Measurements from ENCODE around the gene CCDC102A. TPM values are rescaled to one million over a fixed set of nuclear protein-coding genes. Genes with fewer than 3 reads are reported as not detected.

CCDC102A gene
- total and polyA plus RNA-seq, 2 donors = 6.8 to 8.7 TPM

DNA sequence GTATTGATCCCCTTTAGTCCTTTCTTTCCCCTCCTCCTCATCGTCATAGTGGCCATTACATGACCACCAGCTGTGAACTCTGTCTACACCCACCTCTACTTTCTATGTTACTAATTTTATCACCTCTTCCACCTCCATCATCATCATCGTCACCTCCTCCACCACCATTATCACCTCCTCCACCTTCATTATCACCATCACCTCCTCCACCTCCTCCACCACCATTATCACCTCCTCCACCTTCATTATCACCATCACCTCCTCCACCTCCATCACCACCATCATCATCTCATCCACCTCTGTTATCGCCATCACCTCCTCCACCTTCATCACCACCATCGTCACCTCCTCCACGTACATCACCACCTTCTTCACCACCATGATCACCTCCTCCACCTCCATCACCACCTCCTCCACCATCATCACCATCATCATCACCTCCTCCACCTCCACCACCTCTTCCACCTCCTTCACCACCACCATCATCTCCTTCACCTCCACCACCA lies 31.9 kb upstream of the CCDC102A start:
- DNase-seq (ENCODE audit: low read depth in 6 of 9, low spot score in 9 of 9) = no peak
- 96% methylated on average over 5 of the region's 5 CpGs for WGBS
- H3K4me1 ChIP-seq (ENCODE audit: control insufficient read depth in 2 of 2, insufficient read depth in 2 of 2, low read length in 2 of 2) = no peaks in the 10 kb centered on the region
- no peaks in the 10 kb centered on the region for H3K36me3 ChIP-seq (ENCODE audit: control insufficient read depth in 2 of 2, insufficient read depth in 2 of 2, low read length in 1 of 2)
- no peak overlapping the region for H3K27ac ChIP-seq (ENCODE audit: low read depth in 1 of 2, low read length in 1 of 2)
- H3K27me3 ChIP-seq (ENCODE audit: control insufficient read depth in 2 of 2, insufficient read depth in 1 of 2, low read length in 1 of 2) = no peaks in the 10 kb centered on the region
- no peaks in the 10 kb centered on the region for H3K9me3 ChIP-seq (ENCODE audit: control insufficient read depth in 2 of 2, insufficient read depth in 1 of 2, low read length in 1 of 2)
- no peak overlapping the region for H3K4me3 ChIP-seq (ENCODE audit: low read length in 2 of 2)

DNA sequence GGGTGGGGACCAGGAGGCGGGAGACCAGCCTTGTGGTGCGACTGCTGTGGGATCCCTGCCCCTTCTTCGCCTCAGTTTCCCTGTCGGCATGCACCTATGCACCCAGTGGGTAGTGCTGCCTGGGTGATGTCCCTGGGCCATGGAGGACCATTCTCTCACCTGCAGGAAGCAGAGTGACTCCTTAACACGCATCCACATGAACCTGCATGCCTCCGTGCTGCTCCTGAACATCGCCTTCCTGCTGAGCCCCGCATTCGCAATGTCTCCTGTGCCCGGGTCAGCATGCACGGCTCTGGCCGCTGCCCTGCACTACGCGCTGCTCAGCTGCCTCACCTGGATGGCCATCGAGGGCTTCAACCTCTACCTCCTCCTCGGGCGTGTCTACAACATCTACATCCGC lies 31.3 kb upstream of the CCDC102A start:
- H3K9me3 ChIP-seq (ENCODE audit: control insufficient read depth in 2 of 2, insufficient read depth in 1 of 2, low read length in 1 of 2) = no peaks in the 10 kb centered on the region
- no peaks in the 10 kb centered on the region for H3K36me3 ChIP-seq (ENCODE audit: control insufficient read depth in 2 of 2, insufficient read depth in 2 of 2, low read length in 1 of 2)
- H3K4me1 ChIP-seq (ENCODE audit: control insufficient read depth in 2 of 2, insufficient read depth in 2 of 2, low read length in 2 of 2) = no peaks in the 10 kb centered on the region
- H3K4me3 ChIP-seq (ENCODE audit: low read length in 2 of 2) = no peak overlapping the region
- DNase-seq (ENCODE audit: low read depth in 6 of 9, low spot score in 9 of 9) = no peak
- no peak overlapping the region for H3K27ac ChIP-seq (ENCODE audit: low read depth in 1 of 2, low read length in 1 of 2)
- H3K27me3 ChIP-seq (ENCODE audit: control insufficient read depth in 2 of 2, insufficient read depth in 1 of 2, low read length in 1 of 2) = no peaks in the 10 kb centered on the region
- 95% methylated on average over 18 of the region's 18 CpGs for WGBS

DNA sequence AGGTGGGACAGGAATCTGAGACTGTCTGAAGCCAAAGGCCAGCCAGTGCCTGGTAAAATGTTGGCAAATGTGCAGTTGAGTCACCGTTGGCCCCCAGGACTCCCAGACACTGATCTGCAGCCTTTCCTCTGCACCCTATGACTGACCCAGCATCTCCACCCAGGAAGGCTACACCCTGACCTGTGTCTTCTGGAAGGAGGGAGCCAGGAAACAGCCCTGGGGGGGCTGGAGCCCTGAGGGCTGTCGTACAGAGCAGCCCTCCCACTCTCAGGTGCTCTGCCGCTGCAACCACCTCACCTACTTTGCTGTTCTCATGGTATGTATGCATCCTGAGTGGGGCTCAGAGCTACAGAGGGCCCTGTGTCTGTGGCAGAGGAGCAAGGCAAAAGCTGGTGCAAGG lies 30.1 kb upstream of the CCDC102A start:
- H3K9me3 ChIP-seq (ENCODE audit: control insufficient read depth in 2 of 2, insufficient read depth in 1 of 2, low read length in 1 of 2) = peaks cover 1 to 2% of the 10 kb centered on the region in 2 donors
- H3K36me3 ChIP-seq (ENCODE audit: control insufficient read depth in 2 of 2, insufficient read depth in 2 of 2, low read length in 1 of 2) = no peaks in the 10 kb centered on the region
- H3K4me3 ChIP-seq (ENCODE audit: low read length in 2 of 2) = no peak overlapping the region
- WGBS = 79% methylated on average over 3 of the region's 3 CpGs
- no peaks in the 10 kb centered on the region for H3K4me1 ChIP-seq (ENCODE audit: control insufficient read depth in 2 of 2, insufficient read depth in 2 of 2, low read length in 2 of 2)
- H3K27me3 ChIP-seq (ENCODE audit: control insufficient read depth in 2 of 2, insufficient read depth in 1 of 2, low read length in 1 of 2) = no peaks in the 10 kb centered on the region
- no peak for DNase-seq (ENCODE audit: low read depth in 6 of 9, low spot score in 9 of 9)
- H3K27ac ChIP-seq (ENCODE audit: low read depth in 1 of 2, low read length in 1 of 2) = no peak overlapping the region

DNA sequence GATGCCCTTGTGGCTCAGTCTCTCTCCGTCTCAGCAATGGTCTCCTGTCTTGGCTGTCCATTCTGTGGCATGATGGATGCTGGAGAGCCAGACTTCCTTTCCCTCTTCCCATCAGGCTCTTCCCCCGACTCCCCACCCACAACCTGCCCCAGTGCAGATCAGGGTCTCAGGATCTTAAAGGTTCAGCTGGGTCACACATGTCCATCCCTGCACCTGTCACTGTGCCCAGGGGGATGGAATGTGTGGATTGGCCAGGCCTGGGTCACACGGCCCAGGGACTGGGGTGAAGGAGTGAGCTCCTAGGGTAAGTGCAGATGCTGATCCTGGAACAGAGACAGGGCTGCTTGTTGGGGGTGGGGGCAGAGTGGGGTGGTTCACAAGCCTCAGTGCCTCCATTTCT lies 29.1 kb upstream of the CCDC102A start:
- no peak overlapping the region for H3K27ac ChIP-seq (ENCODE audit: low read depth in 1 of 2, low read length in 1 of 2)
- no peak for DNase-seq (ENCODE audit: low read depth in 6 of 9, low spot score in 9 of 9)
- H3K4me1 ChIP-seq (ENCODE audit: control insufficient read depth in 2 of 2, insufficient read depth in 2 of 2, low read length in 2 of 2) = no peaks in the 10 kb centered on the region
- peaks cover 1 to 10% of the 10 kb centered on the region in 2 donors for H3K9me3 ChIP-seq (ENCODE audit: control insufficient read depth in 2 of 2, insufficient read depth in 1 of 2, low read length in 1 of 2)
- no peaks in the 10 kb centered on the region for H3K36me3 ChIP-seq (ENCODE audit: control insufficient read depth in 2 of 2, insufficient read depth in 2 of 2, low read length in 1 of 2)
- H3K27me3 ChIP-seq (ENCODE audit: control insufficient read depth in 2 of 2, insufficient read depth in 1 of 2, low read length in 1 of 2) = no peaks in the 10 kb centered on the region
- no peak overlapping the region for H3K4me3 ChIP-seq (ENCODE audit: low read length in 2 of 2)
- 94% methylated on average over 3 of the region's 3 CpGs for WGBS

DNA sequence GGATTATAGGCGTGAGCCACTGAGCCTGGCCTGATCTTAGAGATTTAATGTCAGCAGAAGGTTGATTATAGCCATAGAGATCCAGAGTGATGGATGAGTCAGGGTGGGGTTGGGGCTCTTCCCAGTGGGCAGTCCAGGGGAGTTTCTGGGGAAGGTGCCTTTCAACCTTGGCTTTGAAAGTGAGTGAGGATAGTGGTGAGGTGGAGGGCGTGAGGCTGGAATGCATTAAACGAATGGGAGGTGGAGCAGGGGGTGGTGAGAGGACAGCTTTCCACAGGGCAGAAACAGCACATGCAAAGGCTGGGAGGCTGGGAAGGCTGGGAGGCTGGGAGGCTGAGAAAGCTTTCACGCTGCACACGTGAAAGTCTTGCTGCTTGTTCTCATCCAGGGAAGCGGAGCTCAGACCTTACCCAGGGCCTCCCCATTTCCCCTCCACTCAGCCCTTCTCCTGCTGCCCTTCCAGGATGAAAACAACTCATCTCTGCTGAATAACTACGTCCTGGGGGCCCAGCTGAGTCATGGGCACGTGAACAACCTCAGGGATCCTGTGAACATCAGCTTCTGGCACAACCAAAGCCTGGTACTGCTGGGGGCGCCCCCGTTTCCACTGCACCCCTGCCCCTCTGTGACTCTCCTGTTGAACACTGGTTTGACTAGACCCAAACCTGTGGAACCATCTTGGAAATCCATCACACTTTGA lies 28.4 kb upstream of the CCDC102A start:
- no peaks in the 10 kb centered on the region for H3K4me1 ChIP-seq (ENCODE audit: control insufficient read depth in 2 of 2, insufficient read depth in 2 of 2, low read length in 2 of 2)
- 88% methylated on average over 10 of the region's 10 CpGs for WGBS
- no peak for DNase-seq (ENCODE audit: low read depth in 6 of 9, low spot score in 9 of 9)
- H3K36me3 ChIP-seq (ENCODE audit: control insufficient read depth in 2 of 2, insufficient read depth in 2 of 2, low read length in 1 of 2) = no peaks in the 10 kb centered on the region
- peaks cover 1 to 10% of the 10 kb centered on the region in 2 donors for H3K9me3 ChIP-seq (ENCODE audit: control insufficient read depth in 2 of 2, insufficient read depth in 1 of 2, low read length in 1 of 2)
- no peak overlapping the region for H3K27ac ChIP-seq (ENCODE audit: low read depth in 1 of 2, low read length in 1 of 2)
- H3K4me3 ChIP-seq (ENCODE audit: low read length in 2 of 2) = no peak overlapping the region
- H3K27me3 ChIP-seq (ENCODE audit: control insufficient read depth in 2 of 2, insufficient read depth in 1 of 2, low read length in 1 of 2) = no peaks in the 10 kb centered on the region

DNA sequence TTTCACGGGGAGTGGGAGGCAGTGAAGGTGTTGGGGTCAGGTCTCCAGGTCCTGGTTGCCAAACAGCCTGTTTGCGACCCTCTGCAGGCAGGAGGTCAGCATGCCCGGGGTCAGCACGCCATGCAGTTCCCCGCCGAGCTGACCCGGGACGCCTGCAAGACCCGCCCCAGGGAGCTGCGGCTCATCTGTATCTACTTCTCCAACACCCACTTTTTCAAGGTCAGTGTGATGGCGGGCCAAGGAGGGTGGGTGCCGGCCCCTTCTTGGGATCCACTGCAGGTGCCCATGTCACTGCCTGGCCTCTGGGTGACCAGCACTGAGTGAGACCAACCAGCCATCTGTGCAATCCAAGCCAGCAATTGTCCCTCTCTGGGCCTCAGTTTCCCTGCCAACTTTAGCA lies 27.4 kb upstream of the CCDC102A start:
- peaks cover 1 to 10% of the 10 kb centered on the region in 2 donors for H3K9me3 ChIP-seq (ENCODE audit: control insufficient read depth in 2 of 2, insufficient read depth in 1 of 2, low read length in 1 of 2)
- H3K27ac ChIP-seq (ENCODE audit: low read depth in 1 of 2, low read length in 1 of 2) = no peak overlapping the region
- H3K4me1 ChIP-seq (ENCODE audit: control insufficient read depth in 2 of 2, insufficient read depth in 2 of 2, low read length in 2 of 2) = no peaks in the 10 kb centered on the region
- H3K27me3 ChIP-seq (ENCODE audit: control insufficient read depth in 2 of 2, insufficient read depth in 1 of 2, low read length in 1 of 2) = no peaks in the 10 kb centered on the region
- no peak for DNase-seq (ENCODE audit: low read depth in 6 of 9, low spot score in 9 of 9)
- no peaks in the 10 kb centered on the region for H3K36me3 ChIP-seq (ENCODE audit: control insufficient read depth in 2 of 2, insufficient read depth in 2 of 2, low read length in 1 of 2)
- no peak overlapping the region for H3K4me3 ChIP-seq (ENCODE audit: low read length in 2 of 2)
- 97% methylated on average over 12 of the region's 12 CpGs for WGBS

DNA sequence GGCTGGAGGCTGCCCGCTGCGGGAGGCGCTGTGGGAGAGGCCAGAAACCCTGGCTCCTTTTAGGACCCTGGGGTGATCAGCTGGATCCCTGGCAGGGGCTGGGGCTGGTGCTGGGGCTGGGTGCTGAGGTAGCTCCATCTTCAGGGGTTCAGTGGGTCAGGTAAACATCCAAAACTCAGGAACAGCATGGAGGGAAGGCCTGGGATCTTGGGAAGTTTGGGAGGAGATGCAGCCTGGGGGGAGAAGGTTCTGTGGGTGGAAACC lies 27.0 kb upstream of the CCDC102A start:
- Histone ChIP-seq H3K9me3 (ENCODE audit: control insufficient read depth in 2 of 2, insufficient read depth in 1 of 2, low read length in 1 of 2) (peaks cover 1 to 10% of the 10 kb centered on the region in 2 donors), H3K4me1 (ENCODE audit: control insufficient read depth in 2 of 2, insufficient read depth in 2 of 2, low read length in 2 of 2) (no peaks in the 10 kb centered on the region), H3K36me3 (ENCODE audit: control insufficient read depth in 2 of 2, insufficient read depth in 2 of 2, low read length in 1 of 2) (no peaks in the 10 kb centered on the region), H3K4me3 (ENCODE audit: low read length in 2 of 2) (no peak overlapping the region), H3K27me3 (ENCODE audit: control insufficient read depth in 2 of 2, insufficient read depth in 1 of 2, low read length in 1 of 2) (no peaks in the 10 kb centered on the region), H3K27ac (ENCODE audit: low read depth in 1 of 2, low read length in 1 of 2) (no peak overlapping the region)
- 98% methylated on average over 3 of the region's 3 CpGs for WGBS
- no peak for DNase-seq (ENCODE audit: low read depth in 6 of 9, low spot score in 9 of 9)

DNA sequence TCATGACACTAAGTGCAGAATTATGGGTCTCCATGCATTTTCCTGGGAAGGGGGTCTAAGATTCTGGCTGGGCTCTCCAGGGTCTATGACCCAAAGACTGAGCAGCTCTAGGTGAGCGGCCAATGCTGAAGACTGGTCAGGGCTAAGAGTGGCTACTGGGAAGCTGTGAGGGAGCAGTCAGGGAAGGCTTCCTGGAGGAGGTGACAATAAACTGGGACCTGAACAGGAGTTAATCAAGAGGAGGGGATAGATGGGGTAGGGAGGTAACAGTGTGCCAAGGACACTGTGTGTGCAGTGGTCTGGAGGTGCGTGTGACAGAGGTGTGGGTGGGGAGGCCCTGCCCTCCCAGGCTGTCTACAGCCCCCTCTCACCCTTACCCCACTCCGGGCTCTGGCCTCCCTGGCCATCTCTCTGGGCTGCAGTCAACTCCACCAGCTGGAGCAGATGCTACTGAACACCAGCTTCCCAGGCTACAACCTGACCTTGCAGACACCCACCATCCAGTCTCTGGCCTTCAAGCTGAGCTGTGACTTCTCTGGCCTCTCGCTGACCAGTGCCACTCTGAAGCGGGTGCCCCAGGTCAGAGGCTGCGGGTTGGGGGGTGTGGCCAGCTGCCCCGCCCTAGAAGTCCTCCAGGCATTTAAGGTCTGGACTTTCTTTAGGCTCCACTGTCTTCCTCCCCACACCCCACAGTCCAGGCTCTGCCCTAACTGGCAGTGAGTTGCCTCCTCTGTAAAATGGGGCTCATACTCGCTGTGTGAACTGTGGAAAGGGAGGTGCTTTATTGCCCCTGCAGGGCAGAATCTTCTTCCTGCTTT lies 26.5 kb upstream of the CCDC102A start:
- 99% methylated on average over 8 of the region's 8 CpGs for WGBS
- H3K4me1 ChIP-seq (ENCODE audit: control insufficient read depth in 2 of 2, insufficient read depth in 2 of 2, low read length in 2 of 2) = no peaks in the 10 kb centered on the region
- no peak overlapping the region for H3K27ac ChIP-seq (ENCODE audit: low read depth in 1 of 2, low read length in 1 of 2)
- H3K27me3 ChIP-seq (ENCODE audit: control insufficient read depth in 2 of 2, insufficient read depth in 1 of 2, low read length in 1 of 2) = no peaks in the 10 kb centered on the region
- no peak overlapping the region for H3K4me3 ChIP-seq (ENCODE audit: low read length in 2 of 2)
- no peaks in the 10 kb centered on the region for H3K36me3 ChIP-seq (ENCODE audit: control insufficient read depth in 2 of 2, insufficient read depth in 2 of 2, low read length in 1 of 2)
- no peak for DNase-seq (ENCODE audit: low read depth in 6 of 9, low spot score in 9 of 9)
- peaks cover 1 to 10% of the 10 kb centered on the region in 2 donors for H3K9me3 ChIP-seq (ENCODE audit: control insufficient read depth in 2 of 2, insufficient read depth in 1 of 2, low read length in 1 of 2)

DNA sequence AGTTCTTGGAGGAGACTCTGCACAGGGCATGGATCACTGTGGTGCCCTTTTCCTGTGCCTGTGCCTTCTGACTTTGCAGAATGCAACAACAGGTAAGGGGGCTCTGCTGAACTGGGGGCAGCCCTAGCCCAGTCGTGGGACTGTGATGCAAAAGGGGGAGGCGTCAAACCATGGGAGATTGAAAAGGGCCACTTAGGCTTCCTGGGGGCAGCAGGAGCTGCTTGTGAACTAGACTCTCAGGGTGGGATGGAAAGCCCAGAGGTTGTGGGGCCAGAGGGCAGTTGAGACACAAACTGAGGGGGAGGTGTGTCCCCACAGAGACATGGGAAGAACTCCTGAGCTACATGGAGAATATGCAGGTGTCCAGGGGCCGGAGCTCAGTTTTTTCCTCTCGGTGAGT lies 25.7 kb upstream of the CCDC102A start:
- DNase-seq (ENCODE audit: low read depth in 6 of 9, low spot score in 9 of 9) = no peak
- Histone ChIP-seq H3K36me3 (ENCODE audit: control insufficient read depth in 2 of 2, insufficient read depth in 2 of 2, low read length in 1 of 2) (no peaks in the 10 kb centered on the region), H3K27ac (ENCODE audit: low read depth in 1 of 2, low read length in 1 of 2) (no peak overlapping the region), H3K4me3 (ENCODE audit: low read length in 2 of 2) (no peak overlapping the region), H3K9me3 (ENCODE audit: control insufficient read depth in 2 of 2, insufficient read depth in 1 of 2, low read length in 1 of 2) (peaks cover 1 to 10% of the 10 kb centered on the region in 2 donors), H3K4me1 (ENCODE audit: control insufficient read depth in 2 of 2, insufficient read depth in 2 of 2, low read length in 2 of 2) (no peaks in the 10 kb centered on the region), H3K27me3 (ENCODE audit: control insufficient read depth in 2 of 2, insufficient read depth in 1 of 2, low read length in 1 of 2) (no peaks in the 10 kb centered on the region)
- over 99% methylated on average over 4 of the region's 4 CpGs for WGBS

All from thymus (tissue), 11 donors.